IPS-18a (cell line): Measurements from ENCODE around the gene GRK3.

Source experiments
- H3K27ac ChIP-seq: one replicate; pipeline ENCODE4 v1.5.1; 2013; ENCODE audit warnings: low read length
- H3K27me3 ChIP-seq: one replicate; pipeline ENCODE4 v1.6.1; 2013; ENCODE audit warnings: mild to moderate bottlenecking, low read length; ENCODE audit not compliant: control insufficient read depth, insufficient read depth
- H3K36me3 ChIP-seq: one replicate; pipeline ENCODE4 v1.6.1; 2013; ENCODE audit warnings: low read depth, low read length; ENCODE audit not compliant: control insufficient read depth
- H3K4me1 ChIP-seq: one replicate; pipeline ENCODE4 v1.6.1; 2013; ENCODE audit warnings: low read depth, low read length; ENCODE audit not compliant: control insufficient read depth
- H3K4me3 ChIP-seq: one replicate; pipeline ENCODE4 v1.5.1; 2013; ENCODE audit warnings: low read length
- H3K9ac ChIP-seq: one replicate; pipeline ENCODE4 v1.6.1; 2013; ENCODE audit warnings: mild to moderate bottlenecking, low read length, moderate library complexity
- H3K9me3 ChIP-seq: one replicate; pipeline ENCODE4 v1.6.1; 2013; ENCODE audit warnings: low read depth, low read length; ENCODE audit not compliant: control insufficient read depth

Gene GRK3

GRCh38 chr22:25718135-25718840 lies 153.8 kb downstream of the GRK3 start:
- Histone ChIP-seq H3K4me1 (no peaks in the 10 kb centered on the region), H3K36me3 (no peaks in the 10 kb centered on the region), H3K27me3 (no peaks in the 10 kb centered on the region), H3K9me3 (no peaks in the 10 kb centered on the region), H3K9ac (no peak overlapping the region), H3K27ac (no peak overlapping the region), H3K4me3 (no peak overlapping the region)

DNA sequence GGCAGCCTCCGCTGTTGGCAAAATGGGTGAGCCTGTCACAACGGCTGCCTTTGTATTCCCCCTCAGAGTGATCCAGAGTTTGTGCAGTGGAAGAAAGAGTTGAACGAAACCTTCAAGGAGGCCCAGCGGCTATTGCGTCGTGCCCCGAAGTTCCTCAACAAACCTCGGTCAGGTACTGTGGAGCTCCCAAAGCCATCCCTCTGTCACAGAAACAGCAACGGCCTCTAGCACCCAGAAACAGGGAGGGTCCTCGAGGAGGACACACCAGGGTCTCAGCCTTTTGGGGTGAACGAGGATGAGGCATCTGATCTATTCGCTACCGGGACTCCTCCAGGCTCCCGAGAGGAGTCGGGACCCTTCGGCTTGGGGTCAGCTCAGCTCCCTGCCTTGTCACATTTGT lies 157.7 kb downstream of the GRK3 start:
- no peak overlapping the region for H3K4me3 ChIP-seq
- no peak overlapping the region for H3K27ac ChIP-seq
- no peaks in the 10 kb centered on the region for H3K9me3 ChIP-seq
- H3K4me1 ChIP-seq, result no peaks in the 10 kb centered on the region
- no peaks in the 10 kb centered on the region for H3K27me3 ChIP-seq
- no peaks in the 10 kb centered on the region for H3K36me3 ChIP-seq
- H3K9ac ChIP-seq, result no peak overlapping the region

- Histone ChIP-seq H3K9me3 (no peaks in the 10 kb centered on the region), H3K27ac (no peak overlapping the region), H3K4me3 (no peak overlapping the region), H3K36me3 (no peaks in the 10 kb centered on the region), H3K27me3 (no peaks in the 10 kb centered on the region), H3K9ac (no peak overlapping the region), H3K4me1 (no peaks in the 10 kb centered on the region)
These were observed 158.2 kb downstream of the GRK3 start for GRCh38 chr22:25722626-25723025.

DNA sequence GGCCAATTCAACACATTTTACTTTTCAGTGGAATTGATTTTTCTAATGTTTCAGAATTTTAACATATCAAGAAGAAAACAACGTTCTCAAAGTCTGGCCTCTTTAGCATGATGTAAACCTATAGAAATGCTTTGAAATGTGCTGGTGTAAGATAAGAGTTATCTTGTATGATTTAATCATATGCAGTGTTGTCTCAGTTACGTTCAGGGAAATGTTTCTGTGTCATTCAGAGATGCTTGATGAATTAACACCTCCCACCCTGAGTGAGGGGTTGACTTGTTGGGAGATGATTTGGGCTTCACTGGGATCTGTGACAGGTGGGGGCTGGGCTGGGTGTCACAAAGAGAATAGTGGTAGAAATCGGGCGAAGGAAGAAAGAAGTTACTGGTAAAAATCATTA lies 161.8 kb downstream of the GRK3 start:
- H3K27ac ChIP-seq, result no peak overlapping the region
- no peaks in the 10 kb centered on the region for H3K36me3 ChIP-seq

GRCh38 chr22:25728071-25728470 lies 163.6 kb downstream of the GRK3 start:
- Histone ChIP-seq H3K27ac (no peak overlapping the region), H3K4me3 (no peak overlapping the region), H3K4me1 (no peaks in the 10 kb centered on the region), H3K27me3 (no peaks in the 10 kb centered on the region), H3K9me3 (no peaks in the 10 kb centered on the region), H3K36me3 (no peaks in the 10 kb centered on the region), H3K9ac (no peak overlapping the region)

More for the DNA sequence above, 161.8 kb downstream of the GRK3 start:
- Histone ChIP-seq H3K9ac (no peak overlapping the region), H3K27me3 (no peaks in the 10 kb centered on the region), H3K4me3 (no peak overlapping the region), H3K4me1 (no peaks in the 10 kb centered on the region), H3K9me3 (no peaks in the 10 kb centered on the region)

- no peaks in the 10 kb centered on the region for H3K9me3 ChIP-seq
- no peaks in the 10 kb centered on the region for H3K4me1 ChIP-seq
- H3K9ac ChIP-seq, result no peak overlapping the region
- H3K27me3 ChIP-seq, result no peaks in the 10 kb centered on the region
- no peak overlapping the region for H3K4me3 ChIP-seq
- H3K36me3 ChIP-seq, result no peaks in the 10 kb centered on the region
- no peak overlapping the region for H3K27ac ChIP-seq
These were observed 164.8 kb downstream of the GRK3 start for GRCh38 chr22:25729016-25729995.

- no peak overlapping the region for H3K4me3 ChIP-seq
- no peaks in the 10 kb centered on the region for H3K4me1 ChIP-seq
- no peaks in the 10 kb centered on the region for H3K27me3 ChIP-seq
- no peak overlapping the region for H3K27ac ChIP-seq
- no peaks in the 10 kb centered on the region for H3K36me3 ChIP-seq
- H3K9me3 ChIP-seq, result no peaks in the 10 kb centered on the region
- H3K9ac ChIP-seq, result no peak overlapping the region
These were observed 171.2 kb downstream of the GRK3 start for GRCh38 chr22:25735650-25736049.

DNA sequence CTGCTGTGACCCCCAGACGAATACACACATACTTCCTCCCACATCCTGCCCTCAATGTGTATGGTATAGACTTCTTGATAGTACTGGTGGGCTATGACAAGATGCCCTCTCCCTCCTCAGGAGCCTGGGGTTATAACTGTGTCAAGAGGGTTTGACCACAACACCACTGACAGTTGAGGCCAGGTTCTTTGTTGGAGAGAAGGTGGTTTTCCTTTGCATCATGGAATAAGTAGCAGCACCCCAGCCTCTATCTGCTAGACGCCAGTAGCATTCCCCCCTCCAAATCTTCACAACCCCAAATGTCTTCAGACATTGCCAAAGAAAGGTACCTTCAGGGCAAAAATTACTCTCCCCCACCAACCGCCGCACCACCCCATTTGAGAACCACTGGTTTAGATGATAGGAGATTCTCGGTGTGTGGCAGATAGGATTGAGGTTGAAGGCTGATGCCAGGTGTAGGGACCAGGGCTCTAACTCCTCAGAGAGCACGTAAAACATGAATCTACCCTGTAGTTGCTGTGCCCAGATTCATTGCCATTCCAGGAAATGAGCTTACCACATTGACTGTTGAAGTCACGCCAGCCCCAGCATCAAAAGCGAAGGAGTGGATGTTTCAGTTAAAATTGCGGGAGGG lies 172.0 kb downstream of the GRK3 start:
- Histone ChIP-seq H3K36me3 (no peaks in the 10 kb centered on the region), H3K4me1 (no peaks in the 10 kb centered on the region), H3K9ac (no peak overlapping the region)

DNA sequence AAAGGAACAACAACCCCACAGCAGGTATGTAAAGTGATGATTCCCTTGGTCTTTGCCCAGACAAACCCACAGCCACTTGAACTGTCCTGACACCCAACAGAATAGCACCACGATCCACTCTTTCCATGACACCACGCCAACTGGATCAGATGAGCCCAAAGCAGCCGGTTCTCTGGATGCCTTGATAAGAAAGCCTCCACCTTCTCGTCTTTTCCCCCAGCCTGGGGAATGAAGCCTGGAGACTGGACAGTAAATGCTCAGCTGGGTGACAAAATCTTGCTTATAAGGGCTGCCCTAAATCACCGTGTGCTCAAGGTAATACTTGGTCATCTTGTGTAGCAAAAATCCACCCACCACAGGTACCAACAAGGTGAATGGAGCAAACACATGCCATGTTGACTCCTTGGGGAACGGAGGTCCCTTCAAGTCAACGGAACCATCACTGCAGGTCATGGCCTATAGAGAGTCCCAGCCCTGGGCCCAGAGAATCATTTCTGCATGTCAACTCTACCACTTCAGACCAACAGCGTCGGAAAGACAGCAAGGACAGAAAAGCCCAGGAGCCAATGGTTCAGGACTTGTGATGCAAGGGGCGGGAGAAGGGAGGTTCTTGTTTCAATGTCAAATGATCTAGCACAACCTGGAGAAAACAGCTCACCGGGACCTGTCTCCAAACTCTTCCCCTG lies 175.3 kb downstream of the GRK3 start:
- Histone ChIP-seq H3K36me3 (no peaks in the 10 kb centered on the region), H3K27me3 (no peaks in the 10 kb centered on the region), H3K27ac (no peak overlapping the region), H3K9me3 (no peaks in the 10 kb centered on the region), H3K9ac (no peak overlapping the region), H3K4me3 (no peak overlapping the region), H3K4me1 (no peaks in the 10 kb centered on the region)

More for the DNA sequence above, 172.0 kb downstream of the GRK3 start:
- Histone ChIP-seq H3K9me3 (no peaks in the 10 kb centered on the region), H3K4me3 (no peak overlapping the region), H3K27me3 (no peaks in the 10 kb centered on the region), H3K27ac (no peak overlapping the region)

GRCh38 chr22:25741692-25742626 lies 177.5 kb downstream of the GRK3 start, which contains the start of gene MYO18B:
MYO18B (plus strand) TSS chr22:25742188; CDS start chr22:25761093, 18,905 bp downstream.
- Histone ChIP-seq H3K9ac (no peak within 1 kb of the TSS), H3K27me3 (no peaks in the 10 kb centered on the region), H3K36me3 (no peaks in the 10 kb centered on the region), H3K9me3 (no peaks in the 10 kb centered on the region), H3K4me3 (no peak within 1 kb of the TSS), H3K27ac (no peak within 1 kb of the TSS), H3K4me1 (no peaks in the 10 kb centered on the region)
